Mesangial cell (primary cell): ENCODE results near the gene RD3L. TPM values are rescaled to one million over a fixed set of nuclear protein-coding genes. Genes with fewer than 3 reads are reported as not detected.

Source experiments
- total RNA-seq: library from RNA; depleted of rRNA; stranded (reverse); fragments of >200 nt; gene quantifications from 2 replicates; pipeline ENCODE4 v1.2.3, GENCODE V29; 2015

RD3L gene
- total RNA-seq, result not detected in 2 replicates

GRCh38 chr14:103941973-103942736, at the start of gene RD3L:
Gene RD3L, minus strand, starts transcription at chr14:103942529. Its CDS starts 834 bp downstream, at chr14:103941695.

GRCh38 chr14:103928011-103928890, 14.1 kb downstream of the RD3L start, which contains the start of gene TDRD9:
Gene TDRD9, plus strand, starts transcription at chr14:103928456. Its CDS starts 54 bp downstream, at chr14:103928510.

Other genes starting within 250 kb of the RD3L start
- gene XRCC3, start 227.1 kb downstream of the RD3L start, total RNA-seq, result 5.1 and 43.0 TPM in 2 replicates
- 61.6 and 85.4 TPM in 2 replicates for gene ZFYVE21, start 226.7 kb downstream of the RD3L start, total RNA-seq
- 3.9 and 11.7 TPM in 2 replicates for gene PPP1R13B, start 95.0 kb downstream of the RD3L start, total RNA-seq
- gene TDRD9, start 14.1 kb downstream of the RD3L start, total RNA-seq, result 0.33 and 0.76 TPM in 2 replicates
- under 0.01 TPM in 1 of 2 replicates, not detected in the other for gene ASPG, start 143.2 kb upstream of the RD3L start, total RNA-seq
- 1.1 and 1.5 TPM in 2 replicates for gene KIF26A, start 196.1 kb upstream of the RD3L start, total RNA-seq